KOPT-K1 (cell line): ENCODE measurements around the gene AXIN1.

ENCODE experiments used
- H3K27ac ChIP-seq: fragments of 200-600 bp; sonication (generic); 2 replicates; pipeline ENCODE4 v1.5.1; 2016; ENCODE audit warnings: antibody characterized with exemption, mild to moderate bottlenecking, low read depth, low read length; ENCODE audit not compliant: poor library complexity, severe bottlenecking
- H3K36me3 ChIP-seq: fragments of 200-600 bp; sonication (generic); 2 replicates; pipeline ENCODE4 v1.5.1; 2017; ENCODE audit warnings: antibody characterized with exemption, mild to moderate bottlenecking, low read length, moderate library complexity; ENCODE audit not compliant: insufficient read depth
- H3K9me3 ChIP-seq: fragments of 200-600 bp; sonication (generic); 2 replicates; pipeline ENCODE4 v1.5.1; 2017; ENCODE audit warnings: antibody characterized with exemption, low read length, mild to moderate bottlenecking; ENCODE audit not compliant: insufficient read depth, poor library complexity, severe bottlenecking

AXIN1 gene, protein sequence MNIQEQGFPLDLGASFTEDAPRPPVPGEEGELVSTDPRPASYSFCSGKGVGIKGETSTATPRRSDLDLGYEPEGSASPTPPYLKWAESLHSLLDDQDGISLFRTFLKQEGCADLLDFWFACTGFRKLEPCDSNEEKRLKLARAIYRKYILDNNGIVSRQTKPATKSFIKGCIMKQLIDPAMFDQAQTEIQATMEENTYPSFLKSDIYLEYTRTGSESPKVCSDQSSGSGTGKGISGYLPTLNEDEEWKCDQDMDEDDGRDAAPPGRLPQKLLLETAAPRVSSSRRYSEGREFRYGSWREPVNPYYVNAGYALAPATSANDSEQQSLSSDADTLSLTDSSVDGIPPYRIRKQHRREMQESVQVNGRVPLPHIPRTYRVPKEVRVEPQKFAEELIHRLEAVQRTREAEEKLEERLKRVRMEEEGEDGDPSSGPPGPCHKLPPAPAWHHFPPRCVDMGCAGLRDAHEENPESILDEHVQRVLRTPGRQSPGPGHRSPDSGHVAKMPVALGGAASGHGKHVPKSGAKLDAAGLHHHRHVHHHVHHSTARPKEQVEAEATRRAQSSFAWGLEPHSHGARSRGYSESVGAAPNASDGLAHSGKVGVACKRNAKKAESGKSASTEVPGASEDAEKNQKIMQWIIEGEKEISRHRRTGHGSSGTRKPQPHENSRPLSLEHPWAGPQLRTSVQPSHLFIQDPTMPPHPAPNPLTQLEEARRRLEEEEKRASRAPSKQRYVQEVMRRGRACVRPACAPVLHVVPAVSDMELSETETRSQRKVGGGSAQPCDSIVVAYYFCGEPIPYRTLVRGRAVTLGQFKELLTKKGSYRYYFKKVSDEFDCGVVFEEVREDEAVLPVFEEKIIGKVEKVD

DNA sequence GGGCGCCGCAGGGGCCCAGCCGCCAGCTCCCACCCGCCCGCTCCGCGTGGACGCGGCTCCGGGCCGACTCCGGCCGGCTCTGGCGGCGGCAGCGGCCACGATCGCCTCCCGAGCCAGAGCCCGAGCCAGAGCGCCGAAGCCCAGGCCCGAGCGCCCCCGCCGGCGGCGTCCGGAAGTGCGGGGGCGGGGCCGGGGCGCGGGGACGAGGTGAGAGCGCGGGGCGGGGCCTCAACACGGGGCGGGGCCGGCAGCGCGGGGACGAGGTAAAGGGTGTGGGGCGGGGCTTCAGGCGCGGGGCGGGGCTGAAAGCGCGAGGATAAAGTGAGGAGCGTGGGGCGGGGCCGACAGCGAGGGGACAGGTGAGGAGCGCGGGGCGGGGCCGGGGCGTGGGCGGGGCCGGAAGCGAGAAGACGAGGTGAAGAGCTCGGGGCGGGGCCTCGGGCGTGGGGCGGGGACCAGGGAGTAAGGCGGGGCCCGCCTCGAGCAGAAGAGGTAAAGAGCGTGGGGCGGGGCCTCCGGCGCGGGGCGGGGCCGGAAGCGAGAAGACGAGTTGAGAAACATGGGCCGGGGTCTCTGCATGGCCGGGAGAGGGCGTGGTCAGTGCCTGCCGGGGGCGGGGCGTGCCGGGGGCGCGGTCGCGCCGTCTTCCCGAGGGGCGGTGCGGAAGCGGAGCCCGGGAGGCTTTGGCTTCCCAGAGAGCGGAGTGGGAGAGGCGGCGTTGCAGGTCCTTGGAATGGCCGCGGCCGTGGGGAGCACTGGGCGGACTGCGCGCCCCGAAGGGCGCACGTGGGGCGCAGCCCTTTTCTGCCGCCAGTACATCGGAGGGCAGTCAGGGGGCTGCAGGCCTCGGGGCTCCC lies at the start of gene AXIN1:
Gene AXIN1 (minus strand): TSS at position 177 of the 857 bp plus-strand sequence. CDS start 5,698 bp downstream, outside the sequence.
- Histone ChIP-seq H3K36me3 (peaks cover 8% of the 10 kb centered on the region; the same call in 1 of the 2 replicates), H3K27ac (peak within 1 kb of the TSS; percentile 53), H3K9me3 (no peaks in the 10 kb centered on the region)

DNA sequence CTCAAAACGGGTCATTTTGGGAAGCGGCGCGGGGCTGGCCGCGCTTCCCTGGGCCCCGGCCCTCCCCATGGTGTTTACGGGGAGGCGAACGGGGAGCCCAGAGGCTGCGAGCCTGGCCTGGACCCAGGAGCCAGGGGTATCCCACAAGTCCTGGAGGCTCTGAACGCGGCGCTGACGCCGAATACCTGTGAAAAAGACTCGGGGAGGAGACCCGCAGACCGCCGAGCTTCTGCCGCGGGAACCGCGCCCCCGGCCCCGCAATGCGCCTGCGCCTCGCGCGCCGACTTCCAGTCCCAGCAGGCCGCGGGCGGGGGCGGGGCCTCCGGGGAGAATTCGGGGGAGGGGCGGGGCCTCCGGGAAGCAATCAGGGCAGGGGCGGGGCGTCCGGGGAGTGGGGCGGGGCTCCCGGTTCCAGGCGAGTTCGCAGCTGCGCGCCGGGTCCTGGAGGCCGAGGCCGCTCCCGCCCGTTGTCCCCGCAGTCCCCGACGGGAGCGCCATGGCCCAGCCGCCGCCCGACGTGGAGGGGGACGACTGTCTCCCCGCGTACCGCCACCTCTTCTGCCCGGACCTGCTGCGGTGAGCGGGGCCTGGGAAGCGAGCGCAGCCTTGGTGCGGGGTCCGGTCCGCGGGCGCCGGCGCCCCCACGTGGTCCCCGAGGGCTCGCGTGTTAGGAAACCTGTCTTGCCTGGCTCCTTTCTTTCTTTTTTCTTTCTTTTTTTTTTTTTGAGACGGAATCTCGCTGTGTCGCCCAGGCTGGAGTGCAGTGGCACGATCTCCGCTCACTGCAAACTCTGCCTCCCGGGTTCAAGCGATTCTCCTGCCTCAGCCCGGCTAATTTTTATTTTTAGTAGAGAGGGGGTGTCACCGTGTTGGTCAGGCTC lies 49.2 kb upstream of the AXIN1 start, which contains the start of gene DECR2:
Gene DECR2 (plus strand): TSS at position 418 of the 881 bp plus-strand sequence. CDS start 79 bp downstream, at position 497.
- H3K9me3 ChIP-seq = no peaks in the 10 kb centered on the region
- no peaks in the 10 kb centered on the region for H3K36me3 ChIP-seq
- H3K27ac ChIP-seq = peak within 1 kb of the TSS; percentile 64

DNA sequence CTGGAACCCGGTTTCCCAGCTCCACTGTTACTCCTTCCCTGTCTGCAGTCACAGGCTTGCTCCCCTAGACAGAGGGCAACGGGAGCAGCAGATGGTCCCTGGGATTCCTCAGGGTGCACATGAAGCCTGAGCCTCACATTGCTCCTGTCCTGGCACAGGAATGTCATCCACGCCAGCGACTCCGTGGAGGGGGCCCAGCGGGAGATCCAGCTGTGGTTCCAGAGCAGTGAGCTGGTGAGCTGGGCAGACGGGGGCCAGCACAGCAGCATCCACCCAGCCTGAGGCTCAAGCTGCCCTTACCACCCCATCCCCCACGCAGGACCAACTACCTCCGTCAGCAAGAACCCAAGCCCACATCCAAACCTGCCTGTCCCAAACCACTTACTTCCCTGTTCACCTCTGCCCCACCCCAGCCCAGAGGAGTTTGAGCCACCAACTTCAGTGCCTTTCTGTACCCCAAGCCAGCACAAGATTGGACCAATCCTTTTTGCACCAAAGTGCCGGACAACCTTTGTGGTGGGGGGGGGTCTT lies 47.6 kb upstream of the AXIN1 start:
- Histone ChIP-seq H3K9me3 (no peaks in the 10 kb centered on the region), H3K27ac (no peak overlapping the region), H3K36me3 (no peaks in the 10 kb centered on the region)

DNA sequence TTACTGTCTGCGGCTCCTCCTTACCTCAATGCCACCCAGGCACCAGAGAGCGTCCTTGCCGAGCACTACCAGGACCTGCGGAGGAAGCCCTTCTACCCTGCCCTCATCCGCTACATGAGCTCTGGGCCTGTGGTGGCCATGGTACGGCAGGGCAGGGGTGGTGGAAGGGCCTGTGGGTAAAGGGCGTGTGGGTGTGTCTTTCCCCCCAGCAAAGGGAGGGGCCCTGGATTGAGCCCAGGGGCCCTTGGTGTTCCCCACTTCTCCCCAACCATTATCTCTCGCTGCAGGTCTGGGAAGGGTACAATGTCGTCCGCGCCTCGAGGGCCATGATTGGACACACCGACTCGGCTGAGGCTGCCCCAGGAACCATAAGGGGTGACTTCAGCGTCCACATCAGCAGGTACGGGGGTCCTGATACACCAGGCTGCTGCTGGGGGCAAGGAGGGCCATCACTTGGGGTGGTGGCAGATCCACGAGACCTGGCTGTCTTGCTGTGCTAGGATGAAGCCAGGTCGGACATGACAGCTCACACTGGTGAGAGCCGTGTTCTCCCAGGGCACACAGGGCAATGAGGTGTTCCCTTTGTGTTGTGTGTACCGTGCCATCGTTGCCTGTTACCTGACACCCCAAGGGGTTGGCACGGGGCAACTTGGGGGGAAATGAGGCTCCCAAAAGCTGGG lies 47.0 kb upstream of the AXIN1 start:
- H3K27ac ChIP-seq = no peak overlapping the region
- H3K9me3 ChIP-seq = no peaks in the 10 kb centered on the region
- no peaks in the 10 kb centered on the region for H3K36me3 ChIP-seq

DNA sequence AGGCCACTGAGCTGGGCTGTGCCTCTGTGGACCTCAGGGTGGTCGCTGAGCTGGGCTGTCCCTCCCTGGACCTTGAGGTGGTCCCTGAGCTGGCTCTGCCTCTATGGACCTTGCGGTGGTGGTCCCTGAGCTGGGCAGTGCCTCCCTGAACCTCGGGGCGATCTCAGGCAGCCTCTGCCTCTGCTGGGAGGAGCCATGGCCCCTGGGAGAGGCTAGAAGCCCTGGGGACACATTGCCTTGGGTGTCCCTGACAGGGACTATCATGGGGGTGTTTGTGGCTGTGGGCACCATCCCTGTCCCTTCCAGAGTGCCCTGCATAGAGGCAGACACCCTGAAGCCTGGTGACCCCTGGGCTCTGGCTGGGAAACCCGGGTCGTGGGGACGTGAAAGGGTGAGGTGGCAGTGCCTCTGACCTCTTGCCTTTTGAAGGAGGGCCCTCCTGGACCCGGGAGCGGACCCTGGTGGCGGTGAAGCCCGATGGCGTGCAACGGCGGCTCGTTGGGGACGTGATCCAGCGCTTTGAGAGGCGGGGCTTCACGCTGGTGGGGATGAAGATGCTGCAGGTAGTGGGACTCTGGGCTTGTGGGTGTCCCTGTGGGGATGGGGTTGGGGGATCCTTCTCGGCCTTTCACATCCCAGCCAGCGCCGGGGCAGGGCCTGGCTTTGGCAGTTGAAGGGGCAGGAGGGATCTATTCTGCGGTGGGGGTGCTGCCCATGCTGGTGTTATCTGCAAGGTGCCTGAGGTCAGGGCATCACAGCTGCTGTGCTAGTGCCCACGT lies 46.2 kb upstream of the AXIN1 start:
- H3K27ac ChIP-seq = no peak overlapping the region
- no peaks in the 10 kb centered on the region for H3K9me3 ChIP-seq

DNA sequence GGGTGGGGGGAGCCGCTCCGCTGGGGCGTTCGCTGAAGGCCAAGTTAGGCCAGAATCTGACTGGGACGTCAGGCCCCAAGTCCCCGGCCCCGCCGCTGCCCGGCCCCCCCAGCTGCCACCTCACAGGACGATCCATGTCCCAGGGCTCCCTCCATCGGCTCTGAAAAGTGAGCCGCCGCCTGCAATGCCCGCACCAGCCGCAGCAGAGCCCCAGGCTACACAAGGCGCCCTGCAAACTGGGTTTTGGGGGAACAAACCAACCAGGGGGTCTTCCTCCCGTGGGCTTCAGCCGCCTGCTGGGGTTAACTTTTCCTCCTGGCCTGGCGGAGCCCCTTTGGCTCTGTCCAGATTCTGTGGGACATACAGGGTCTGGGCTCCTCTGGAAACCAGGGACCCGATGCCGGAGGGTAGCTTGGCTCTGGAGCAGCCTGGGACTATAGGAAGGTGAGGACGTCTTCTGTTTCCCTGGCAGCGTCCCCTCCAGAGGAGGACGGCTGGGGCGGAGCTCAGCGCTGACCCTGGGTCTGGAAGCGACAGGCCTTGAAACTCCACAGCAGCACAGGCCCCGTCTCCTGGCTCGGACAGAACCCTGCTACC lies 45.3 kb upstream of the AXIN1 start:
- Histone ChIP-seq H3K27ac (no peak overlapping the region), H3K9me3 (no peaks in the 10 kb centered on the region), H3K36me3 (no peaks in the 10 kb centered on the region)

More for the DNA sequence above, 46.2 kb upstream of the AXIN1 start:
- H3K36me3 ChIP-seq = no peaks in the 10 kb centered on the region

DNA sequence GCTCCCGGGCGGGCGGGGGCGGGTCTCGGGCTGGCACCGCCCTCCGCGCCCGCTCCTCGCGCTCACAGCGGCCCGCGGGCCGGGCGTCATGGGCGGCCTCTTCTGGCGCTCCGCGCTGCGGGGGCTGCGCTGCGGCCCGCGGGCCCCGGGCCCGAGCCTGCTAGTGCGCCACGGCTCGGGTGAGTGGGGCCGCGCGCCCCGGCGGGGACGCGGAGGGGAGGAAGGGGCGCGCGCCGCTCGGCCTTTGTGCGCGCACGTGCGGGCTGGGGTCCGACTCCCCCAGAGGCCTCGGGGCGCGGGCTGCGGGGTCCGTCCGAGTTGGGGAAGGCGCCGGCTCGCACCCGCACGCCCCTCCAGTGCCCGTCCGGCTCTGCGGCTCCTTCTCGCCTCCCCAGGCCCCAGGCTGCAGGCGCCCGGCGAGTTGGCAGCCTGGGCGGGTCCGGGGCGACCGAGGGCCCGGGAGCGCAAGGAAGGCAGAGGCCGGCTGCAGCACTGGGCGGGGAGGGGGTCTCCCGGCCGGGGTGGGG lies 44.7 kb upstream of the AXIN1 start, which contains the start of gene NME4:
Gene NME4 (plus strand): TSS at position 65 of the 527 bp plus-strand sequence. CDS start 24 bp downstream, at position 89.
- H3K27ac ChIP-seq = peak within 1 kb of the TSS; percentile 25
- H3K9me3 ChIP-seq = no peaks in the 10 kb centered on the region
- no peaks in the 10 kb centered on the region for H3K36me3 ChIP-seq

DNA sequence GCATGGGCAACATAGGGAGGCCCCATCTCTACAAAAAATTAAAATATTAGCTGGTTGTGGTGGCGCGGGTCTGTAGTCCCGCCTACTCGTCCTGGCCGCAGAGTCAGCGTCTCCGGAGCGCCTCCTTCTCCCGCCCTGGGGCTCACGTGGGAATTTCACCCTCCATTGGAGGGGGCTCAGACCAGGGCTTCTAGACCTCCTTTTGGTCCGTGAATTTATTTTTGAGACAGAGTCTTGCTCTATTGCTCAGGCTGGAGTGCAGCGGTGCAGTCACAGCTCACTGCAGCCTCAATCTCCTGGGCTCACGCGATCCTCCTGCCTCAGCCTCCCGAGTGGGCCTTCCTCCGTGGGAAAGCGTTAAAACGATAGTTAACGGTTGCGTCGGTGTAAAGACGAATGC lies 44.1 kb upstream of the AXIN1 start:
- Histone ChIP-seq H3K36me3 (no peaks in the 10 kb centered on the region), H3K27ac (no peak overlapping the region), H3K9me3 (no peaks in the 10 kb centered on the region)

DNA sequence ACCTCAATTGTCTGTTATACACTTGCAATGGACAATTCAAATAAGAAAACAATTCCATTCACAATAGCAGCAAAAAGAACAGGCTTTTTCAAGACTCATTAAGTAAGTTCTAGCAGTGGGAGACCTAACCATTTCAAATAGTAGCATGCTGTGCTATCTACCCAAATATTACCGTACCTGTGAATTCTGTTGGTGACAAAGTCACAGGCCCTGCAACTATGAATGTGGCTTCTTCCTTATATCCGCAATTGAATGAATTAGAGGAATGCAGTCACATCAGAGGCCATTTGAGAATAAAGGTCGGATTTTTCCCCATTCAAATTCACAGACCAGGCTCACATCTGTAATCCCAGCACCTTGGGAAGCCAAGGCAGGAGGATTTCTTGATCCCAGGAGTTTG lies 43.7 kb upstream of the AXIN1 start:
- Histone ChIP-seq H3K27ac (no peak overlapping the region), H3K36me3 (no peaks in the 10 kb centered on the region), H3K9me3 (no peaks in the 10 kb centered on the region)

DNA sequence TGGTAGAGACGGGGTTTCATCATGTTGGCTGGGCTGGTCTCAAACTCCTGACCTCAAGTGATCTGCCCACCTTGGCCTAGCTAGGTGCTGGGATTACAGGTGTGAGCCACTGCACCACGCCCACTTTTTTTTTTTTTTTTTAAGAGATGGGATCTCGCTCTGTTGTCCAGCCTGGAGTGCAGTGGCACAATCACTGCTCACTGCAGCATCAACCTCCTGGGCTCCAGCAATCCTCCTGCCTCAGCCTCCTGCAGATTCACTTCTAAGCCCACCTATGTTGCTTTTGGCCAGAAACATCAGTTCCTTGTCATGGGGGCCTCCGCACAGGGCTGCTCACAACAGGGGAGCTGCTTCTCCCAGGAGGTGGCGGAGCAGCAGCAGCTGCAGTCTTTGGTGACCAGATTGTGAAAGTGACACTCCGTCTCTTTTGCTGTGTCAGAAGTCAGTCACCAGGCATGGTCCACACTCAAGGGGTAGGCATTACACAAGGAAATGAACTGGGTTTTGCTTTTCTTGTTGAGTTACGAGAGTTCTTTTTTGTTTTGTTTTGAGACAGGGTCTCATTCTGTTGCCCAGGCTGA lies 40.0 kb upstream of the AXIN1 start:
- Histone ChIP-seq H3K9me3 (no peaks in the 10 kb centered on the region), H3K36me3 (no peaks in the 10 kb centered on the region), H3K27ac (no peak overlapping the region)

DNA sequence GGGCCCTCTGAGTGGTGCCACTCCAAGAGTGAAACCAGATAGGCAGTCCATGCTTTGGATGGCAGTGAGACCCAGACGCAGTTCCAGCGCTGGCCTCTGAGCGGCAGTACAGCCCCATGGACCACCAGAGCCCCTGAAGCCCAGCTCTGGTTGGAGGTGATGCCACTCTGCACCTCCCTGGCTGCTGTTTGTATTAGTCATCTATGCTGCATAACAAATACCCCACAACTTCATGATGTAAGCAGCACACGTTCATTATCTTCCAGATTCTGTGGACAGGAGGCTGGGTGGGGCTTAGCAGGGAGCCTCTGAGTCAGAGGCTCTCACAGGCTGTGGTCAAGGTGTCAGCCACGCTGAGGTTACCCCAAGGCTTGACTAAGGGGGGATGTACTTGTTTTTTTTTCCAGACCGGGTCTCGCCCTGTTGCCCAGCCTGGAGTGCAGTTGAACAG lies 39.4 kb upstream of the AXIN1 start:
- H3K27ac ChIP-seq = no peak overlapping the region
- no peaks in the 10 kb centered on the region for H3K9me3 ChIP-seq
- no peaks in the 10 kb centered on the region for H3K36me3 ChIP-seq

DNA sequence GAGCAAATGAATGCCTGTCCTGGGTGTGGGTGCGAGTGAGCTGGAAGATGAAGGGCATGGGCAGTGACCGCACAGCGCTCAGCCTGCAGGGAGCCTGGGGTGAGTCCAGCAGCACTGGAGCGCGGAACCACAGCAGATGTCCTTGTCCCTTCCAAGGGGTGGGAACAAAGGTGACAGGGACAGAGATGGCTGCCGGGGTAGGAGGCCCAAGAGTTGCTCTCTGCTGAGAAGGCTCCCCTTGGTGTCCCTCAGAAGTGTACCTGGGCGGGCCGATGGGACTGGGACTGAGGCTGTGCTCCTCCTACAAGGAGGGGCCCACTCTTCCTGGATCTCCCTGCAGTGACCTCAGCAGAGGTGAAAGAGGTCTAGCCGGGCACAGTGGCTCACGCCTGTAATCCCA lies 36.8 kb upstream of the AXIN1 start:
- Histone ChIP-seq H3K27ac (no peak overlapping the region), H3K36me3 (no peaks in the 10 kb centered on the region), H3K9me3 (no peaks in the 10 kb centered on the region)
